H1 (cell line): Measurements from ENCODE around the gene SLC15A1. TPM values are rescaled to one million over a fixed set of nuclear protein-coding genes. Genes with fewer than 3 reads are reported as not detected.

Source experiments
- CTCF ChIA-PET: fragments of 300-600 bp; sonication (Branson Sonifier 250); formaldehyde crosslinking; loops from one replicate; lab custom pipeline; 2021; ENCODE audit not compliant: partially characterized antibody; lab: Charles Lee
- POLR2A ChIA-PET: fragments of 300-600 bp; sonication (Branson Sonifier 250); formaldehyde crosslinking; loops from one replicate; lab custom pipeline; 2021; ENCODE audit warnings: inconsistent platforms; ENCODE audit not compliant: partially characterized antibody; lab: Charles Lee
- DNase-seq, 2 experiments: peaks; one replicate each; pipeline versions ENCODE4 v3.0.0 to v3.0.0-alpha.2; 2010 to 2022; ENCODE audit warnings: low spot score in 2 of 2, low read depth in 1 of 2, mixed read lengths in 1 of 2
- FAIRE-seq: peaks from 2 replicates; lab custom pipeline; 2011; peaks lifted over from hg19 to GRCh38; lab: Jason Lieb, UNC
- H2AFZ ChIP-seq: 2 replicates; pipeline ENCODE4 v1.8.1; 2012; ENCODE audit warnings: low read length, inconsistent platforms
- H2AK5ac ChIP-seq: 2 replicates; pipeline ENCODE4 v1.6.1; 2013; ENCODE audit warnings: low read depth, low read length
- H2BK120ac ChIP-seq: replicated peaks from 2 replicates; pipeline ENCODE3; 2013; ENCODE audit warnings: low read depth, low read length, inconsistent platforms
- H2BK12ac ChIP-seq: 2 replicates; pipeline ENCODE4 v1.6.1; 2013; ENCODE audit warnings: low read depth, low read length
- H2BK15ac ChIP-seq: 2 replicates; pipeline ENCODE4 v1.6.1; 2013; ENCODE audit warnings: low read length
- H2BK20ac ChIP-seq: 2 replicates; pipeline ENCODE4 v1.6.1; 2013; ENCODE audit warnings: low read length
- H2BK5ac ChIP-seq: 2 replicates; pipeline ENCODE4 v1.6.1; 2013; ENCODE audit warnings: low read depth, low read length
- H3K14ac ChIP-seq: 2 replicates; pipeline ENCODE4 v1.6.1; 2013; ENCODE audit warnings: inconsistent platforms; ENCODE audit not compliant: insufficient read length
- H3K18ac ChIP-seq: 2 replicates; pipeline ENCODE4 v1.6.1; 2013; ENCODE audit warnings: low read length; ENCODE audit errors: extremely low read depth
- H3K23ac ChIP-seq: 2 replicates; pipeline ENCODE4 v1.6.1; 2013; ENCODE audit warnings: inconsistent platforms; ENCODE audit not compliant: insufficient read length
- H3K23me2 ChIP-seq: 2 replicates; pipeline ENCODE4 v1.6.1; 2013; ENCODE audit warnings: low read depth, low read length
- H3K27ac ChIP-seq: 2 replicates; pipeline ENCODE4 v1.6.1; 2011; ENCODE audit warnings: low read depth, low read length, inconsistent platforms
- H3K27me3 ChIP-seq, 4 experiments: replicated peaks in 1 of 4; 1 replicate in 1 of 4; 2 replicates in 3 of 4; pipeline versions ENCODE4 v1.6.1 to v1.8.1; 2011 to 2013; ENCODE audit warnings: low read length in 3 of 4, mild to moderate bottlenecking in 3 of 4, inconsistent platforms in 2 of 4, mixed read lengths in 2 of 4, moderate library complexity in 1 of 4; ENCODE audit not compliant: control insufficient read depth in 3 of 4, insufficient read depth in 3 of 4; ENCODE audit errors: extremely low read depth in 1 of 4
- H3K36me3 ChIP-seq, 4 experiments: 2 replicates each; pipeline versions ENCODE4 v1.6.1 to v1.8.1; 2011 to 2013; ENCODE audit warnings: mild to moderate bottlenecking in 4 of 4, low read length in 3 of 4, moderate library complexity in 2 of 4, control low read depth in 1 of 4, inconsistent platforms in 1 of 4; ENCODE audit not compliant: insufficient read depth in 4 of 4, control insufficient read depth in 2 of 4
- H3K4ac ChIP-seq: replicated peaks from 2 replicates; pipeline ENCODE3; 2013; ENCODE audit warnings: low read length, low read depth, mixed read lengths, inconsistent platforms; ENCODE audit not compliant: insufficient read length
- H3K4me1 ChIP-seq, 4 experiments: replicated peaks in 1 of 4; 1 replicate in 1 of 4; 2 replicates in 3 of 4; pipeline versions ENCODE4 v1.6.1 to v1.8.1; 2011 to 2013; ENCODE audit warnings: low read length in 3 of 4, inconsistent platforms in 2 of 4, mixed read lengths in 1 of 4; ENCODE audit not compliant: insufficient read depth in 4 of 4, control insufficient read depth in 3 of 4
- H3K4me2 ChIP-seq, 2 experiments: 2 replicates each; pipeline versions ENCODE4 v1.6.1 to v1.8.1; 2011 to 2013; ENCODE audit warnings: low read depth in 2 of 2, low read length in 2 of 2, control low read depth in 1 of 2, inconsistent platforms in 1 of 2, mild to moderate bottlenecking in 1 of 2; ENCODE audit not compliant: insufficient read depth in 1 of 2
- H3K4me3 ChIP-seq, 4 experiments: fragments of 200-600, 300-600 bp in 1 of 4; sonication (generic), shearing (Covaris generic), sonication (Bioruptor Twin) in 1 of 4; 2 replicates each; pipeline versions ENCODE4 v1.5.1 to v1.8.1; 2011 to 2016; ENCODE audit warnings: low read length in 4 of 4, low read depth in 3 of 4, control low read depth in 2 of 4, inconsistent platforms in 2 of 4, mild to moderate bottlenecking in 2 of 4, mixed read lengths in 1 of 4, moderate library complexity in 1 of 4; ENCODE audit not compliant: insufficient read depth in 2 of 4; ENCODE audit errors: extremely low read depth in 1 of 4
- H3K56ac ChIP-seq: replicated peaks from 2 replicates; pipeline ENCODE3; 2013; ENCODE audit warnings: low read depth, mild to moderate bottlenecking, mixed read lengths, low read length, inconsistent platforms; ENCODE audit not compliant: insufficient read length
- H3K79me1 ChIP-seq: 2 replicates; pipeline ENCODE4 v1.6.1; 2013; ENCODE audit warnings: low read depth, low read length, control low read depth
- H3K79me2 ChIP-seq, 2 experiments: 2 replicates each; pipeline versions ENCODE4 v1.6.1 to v1.8.1; 2012 to 2013; ENCODE audit warnings: low read length in 2 of 2, mild to moderate bottlenecking in 2 of 2, inconsistent platforms in 1 of 2; ENCODE audit not compliant: insufficient read depth in 2 of 2, control insufficient read depth in 1 of 2
- H3K9ac ChIP-seq, 4 experiments: replicated peaks in 1 of 4; 1 replicate in 1 of 4; 2 replicates in 3 of 4; pipeline versions ENCODE4 v1.6.1 to v1.8.1; 2011 to 2013; ENCODE audit warnings: low read depth in 3 of 4, low read length in 3 of 4, control low read depth in 2 of 4, mild to moderate bottlenecking in 2 of 4, moderate library complexity in 2 of 4, inconsistent platforms in 1 of 4; ENCODE audit errors: extremely low read depth in 1 of 4
- H3K9me3 ChIP-seq, 2 experiments: 2 replicates each; pipeline versions ENCODE4 v1.6.1 to v1.8.1; 2012 to 2013; ENCODE audit warnings: mild to moderate bottlenecking in 2 of 2, moderate library complexity in 2 of 2, control low read depth in 1 of 2, inconsistent platforms in 1 of 2, low read depth in 1 of 2, low read length in 1 of 2, mixed read lengths in 1 of 2; ENCODE audit not compliant: insufficient read depth in 2 of 2
- H4K20me1 ChIP-seq, 2 experiments: replicated peaks in 1 of 2; 2 replicates each; pipeline versions ENCODE3 to v1.8.1; 2011 to 2013; ENCODE audit warnings: inconsistent platforms in 2 of 2, low read length in 2 of 2, mild to moderate bottlenecking in 1 of 2; ENCODE audit not compliant: insufficient read depth in 2 of 2, control insufficient read depth in 1 of 2
- H4K5ac ChIP-seq: 2 replicates; pipeline ENCODE4 v1.6.1; 2013; ENCODE audit warnings: low read length, low read depth, mixed read lengths, inconsistent platforms; ENCODE audit not compliant: insufficient read length
- H4K8ac ChIP-seq: 2 replicates; pipeline ENCODE4 v1.8.0; 2013; ENCODE audit warnings: mild to moderate bottlenecking, moderate library complexity, low read length, inconsistent platforms; ENCODE audit not compliant: insufficient read depth; ENCODE audit errors: extremely low read depth
- H4K91ac ChIP-seq: replicated peaks from 2 replicates; pipeline ENCODE3; 2013; ENCODE audit warnings: low read length, mixed read lengths, inconsistent platforms; ENCODE audit not compliant: insufficient read length
- BRCA1 ChIP-seq: IDR thresholded peaks from 2 replicates; pipeline ENCODE4 v1.6.1; 2012; ENCODE audit warnings: low read depth, low read length, improper control_type of control experiment
- PHF8 ChIP-seq: fragments of 200-600 bp; sonication (generic); conservative IDR thresholded peaks from 2 replicates; pipeline ENCODE4 v1.7.1; 2012; ENCODE audit warnings: low read depth, mild to moderate bottlenecking, inconsistent platforms, low read length, moderate library complexity
- RFX5 ChIP-seq: IDR thresholded peaks from 2 replicates; pipeline ENCODE4 v1.6.1; 2011; ENCODE audit warnings: low read depth, low read length, improper control_type of control experiment, borderline replicate concordance
- RNF2 ChIP-seq: fragments of 200-900, 300-1000 bp; sonication (generic); IDR thresholded peaks from 2 replicates; pipeline ENCODE4 v1.7.1; 2016; ENCODE audit warnings: borderline replicate concordance, low read depth, mild to moderate bottlenecking, antibody characterized with exemption, low read length; ENCODE audit not compliant: poor library complexity, severe bottlenecking; ENCODE audit errors: missing control alignments
- SIN3A ChIP-seq, 2 experiments: IDR thresholded peaks in 1 of 2; conservative IDR thresholded peaks in 1 of 2; 2 replicates each; pipeline ENCODE4 v1.6.1; 2011 to 2012; ENCODE audit warnings: low read length in 2 of 2, improper control_type of control experiment in 1 of 2, low read depth in 1 of 2, mild to moderate bottlenecking in 1 of 2
- SIRT6 ChIP-seq: IDR thresholded peaks from one replicate; pipeline ENCODE4 v1.7.1; 2012; ENCODE audit warnings: low read length, inconsistent platforms
- SP4 ChIP-seq: IDR thresholded peaks from 2 replicates; pipeline ENCODE4 v1.6.1; 2012; ENCODE audit warnings: low read length, inconsistent platforms
- TAF1 ChIP-seq: IDR thresholded peaks from 2 replicates; pipeline ENCODE4 v1.6.1; 2011; ENCODE audit warnings: mild to moderate bottlenecking, low read depth, low read length
- TBP ChIP-seq: IDR thresholded peaks from 2 replicates; pipeline ENCODE4 v1.6.1; 2011; ENCODE audit warnings: low read depth, low read length, improper control_type of control experiment
- TEAD4 ChIP-seq: IDR thresholded peaks from 2 replicates; pipeline ENCODE4 v1.6.1; 2012; ENCODE audit warnings: low read depth, low read length, inconsistent platforms, mixed read lengths
- ZNF274 ChIP-seq: IDR thresholded peaks from 2 replicates; pipeline ENCODE4 v1.7.0; 2012; ENCODE audit warnings: low read length, borderline replicate concordance; ENCODE audit errors: extremely low read depth
- WGBS, 2 experiments: shearing (Covaris generic) in 1 of 2; methylation state at CpG; one replicate each; pipeline versions ENCODE4 v1.1.6 to v1.1.7; 2013 to 2015; ENCODE audit warnings: low lambda C conversion rate in 2 of 2, mixed read lengths in 2 of 2, inconsistent platforms in 1 of 2, low coverage in 1 of 2, missing lambda C conversion rate in 1 of 2; ENCODE audit not compliant: insufficient replicate concordance in 2 of 2, insufficient coverage in 1 of 2, insufficient read length in 1 of 2; ENCODE audit errors: extremely low coverage in 1 of 2, missing lambda C conversion rate in 1 of 2; 5-methylcytosine and 5-hydroxymethylcytosine counted together
- polyA plus RNA-seq, 7 experiments: library from polyadenylated mRNA; depleted of rRNA in 3 of 7; stranded (reverse) in 5 of 7; unstranded in 2 of 7; fragments of >200 nt in 5 of 7; fragments of 200-250 nt in 2 of 7; gene quantifications; 1 replicate in 5 of 7; 2 replicates in 1 of 7; 4 replicates in 1 of 7; pipeline versions ENCODE4 v1.2.1 to v1.2.3, GENCODE V29; 2011 to 2013; ENCODE audit warnings: missing spikeins in 2 of 7, mixed read lengths in 2 of 7
- total RNA-seq: library from RNA; stranded (reverse); fragmentation: NEBNext Ultra II Directional; extraction: Animal tissue kit (Norgen Biotek cat#: 25700); gene quantifications from 2 replicates; pipeline ENCODE4 v1.2.1, GENCODE V29; 2021
- TF ChIP-seq, protein P1 (sequence below): IDR thresholded peaks from 2 replicates; pipeline ENCODE4 v1.6.1; 2012; ENCODE audit warnings: inconsistent platforms
- TF ChIP-seq, protein P2 (sequence below): IDR thresholded peaks from 2 replicates; pipeline ENCODE4 v1.6.1; 2011; ENCODE audit warnings: low read depth, mild to moderate bottlenecking, low read length; ENCODE audit not compliant: insufficient read depth

Gene SLC15A1
- total and polyA plus RNA-seq, 2 of the 8 experiments (the other 6 are each of a cell fraction or from before 2014, with no cell fraction given): 1.3 to 2.4 TPM

DNA sequence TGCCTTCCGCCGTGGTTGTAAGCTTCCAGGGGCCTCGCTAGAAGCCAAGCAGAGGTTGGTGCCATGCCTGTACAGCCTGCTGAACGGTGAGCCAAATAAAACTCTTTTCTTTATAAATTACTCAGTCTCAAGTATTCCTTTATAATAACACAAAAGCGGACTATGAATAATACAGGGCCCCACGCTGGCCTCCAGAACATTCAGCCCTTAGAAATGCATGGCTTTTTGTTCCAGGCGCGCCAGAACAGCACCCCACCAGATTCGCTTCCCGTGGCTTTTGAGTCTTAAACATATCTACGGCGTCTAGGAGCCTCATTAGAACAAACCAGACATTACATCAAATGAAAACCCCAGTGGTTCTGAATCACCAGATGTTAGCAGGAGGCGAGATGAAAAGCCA, 75.1 kb downstream of the SLC15A1 start:
- Histone ChIP-seq H3K4me2 (no peak overlapping the region), H4K20me1 (no peaks in the 10 kb centered on the region), H3K56ac (no peak overlapping the region), H2BK5ac (peak overlapping the region; percentile 75; the same call in 1 of the 2 replicates), H2BK120ac (no peak overlapping the region), H3K18ac (no peak overlapping the region), H3K79me1 (no peaks in the 10 kb centered on the region), H3K4me1 (peaks cover 0 to 3% (median 1%) of the 10 kb centered on the region in 4 experiments; a peak in 2 of 7 replicates), H2AK5ac (no peak overlapping the region), H3K9me3 (no peaks in the 10 kb centered on the region), H4K5ac (no peak overlapping the region), H3K23me2 (peaks cover 2% of the 10 kb centered on the region; the same call in 1 of the 2 replicates), H2BK15ac (no peak overlapping the region), H3K14ac (no peak overlapping the region), H3K4me3 (no peak overlapping the region), H2AFZ (no peak overlapping the region), H3K4ac (no peak overlapping the region), H3K23ac (no peak overlapping the region), H3K27ac (no peak overlapping the region), H2BK12ac (0 out of 2 replicates have a peak overlapping the region, but pooled peaks have one; percentile 68), H3K27me3 (no peaks in the 10 kb centered on the region), H3K36me3 (no peaks in the 10 kb centered on the region), H3K79me2 (no peaks in the 10 kb centered on the region), H2BK20ac (no peak overlapping the region), H3K9ac (no peak overlapping the region), H4K8ac (no peak overlapping the region), H4K91ac (no peak overlapping the region)
- ChIA-PET POLR2A (interaction anchor here (1.2 kb wide), 1 partner anchor 8 kb away, joined by 4 read pairs; no protein-coding TSS in a partner anchor), CTCF (no interaction called here)
- 87% methylated on average over 13 of the region's 13 CpGs; no CpG with 5 or more reads in 1 of the 2 experiments for WGBS, 2 experiments
- DNase-seq: no peak
- no peak for FAIRE-seq
- TF ChIP-seq TBP (no peak), RNF2 (no peak), SP4 (no peak), SIN3A (conservative IDR thresholded peaks at IDR 0.05 in 1 of 2, IDR thresholded peaks at IDR 0.05 in 1 of 2; ENCODE audit: low read depth in 1 of 2, low read length in 2 of 2) (no peak), TAF1 (no peak), ZNF274 (no peak), TEAD4 (no peak), RFX5 (no peak), PHF8 (no peak), SIRT6 (no peak), BRCA1 (no peak)
- TF ChIP-seq, protein P1, sequence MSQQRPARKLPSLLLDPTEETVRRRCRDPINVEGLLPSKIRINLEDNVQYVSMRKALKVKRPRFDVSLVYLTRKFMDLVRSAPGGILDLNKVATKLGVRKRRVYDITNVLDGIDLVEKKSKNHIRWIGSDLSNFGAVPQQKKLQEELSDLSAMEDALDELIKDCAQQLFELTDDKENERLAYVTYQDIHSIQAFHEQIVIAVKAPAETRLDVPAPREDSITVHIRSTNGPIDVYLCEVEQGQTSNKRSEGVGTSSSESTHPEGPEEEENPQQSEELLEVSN: no peak
- TF ChIP-seq, protein P2, sequence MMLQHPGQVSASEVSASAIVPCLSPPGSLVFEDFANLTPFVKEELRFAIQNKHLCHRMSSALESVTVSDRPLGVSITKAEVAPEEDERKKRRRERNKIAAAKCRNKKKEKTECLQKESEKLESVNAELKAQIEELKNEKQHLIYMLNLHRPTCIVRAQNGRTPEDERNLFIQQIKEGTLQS: no peak
